T-helper 22 cell (primary cell): Measurements from ENCODE around the gene DRAXIN.
A peak's percentile ranks its signal among the peaks of the same experiment; 100 is the strongest.

Source experiments
- DNase-seq: peaks from one replicate; pipeline ENCODE4 v3.0.0-alpha.2; 2020; ENCODE audit warnings: low read depth

DRAXIN gene

DNA sequence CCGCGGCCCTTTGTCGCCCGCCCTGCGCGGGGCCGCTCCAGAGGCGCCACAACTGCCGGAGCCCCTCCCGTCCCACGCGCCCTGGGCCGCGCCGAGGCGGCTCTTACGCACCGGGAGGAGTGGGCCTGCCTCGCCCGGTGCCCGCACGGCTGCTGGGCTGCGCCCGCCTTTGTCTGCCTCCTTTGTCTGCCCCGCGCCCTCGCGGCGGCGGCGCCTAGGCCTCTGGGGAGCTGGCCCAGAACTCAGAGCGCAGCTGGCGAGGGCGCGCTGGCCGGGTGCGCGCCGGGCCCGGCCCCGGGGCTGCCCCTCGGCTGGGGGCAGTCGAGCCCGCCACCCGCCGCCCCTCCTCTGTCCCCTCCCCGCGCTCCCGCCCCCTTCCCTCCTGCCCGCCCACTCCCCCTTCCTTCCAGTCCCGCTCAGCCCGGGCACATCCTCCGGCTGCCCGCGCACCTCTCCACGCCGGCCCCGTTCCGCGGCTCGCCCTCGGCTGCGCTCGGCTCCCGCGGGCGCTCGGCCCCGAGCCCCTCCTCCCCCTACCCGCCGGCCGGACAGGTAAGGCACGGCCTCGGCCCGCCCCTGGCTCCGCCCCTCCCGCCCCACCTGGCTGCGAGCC, at the start of gene DRAXIN:
Gene DRAXIN (plus strand): TSS at position 409 of the 613 bp plus-strand sequence. CDS start 14,549 bp downstream, outside the sequence.
- no peak for DNase-seq

GRCh38 chr1:11641776-11642305, 49.7 kb upstream of the DRAXIN start:
- no peak for DNase-seq

DNA sequence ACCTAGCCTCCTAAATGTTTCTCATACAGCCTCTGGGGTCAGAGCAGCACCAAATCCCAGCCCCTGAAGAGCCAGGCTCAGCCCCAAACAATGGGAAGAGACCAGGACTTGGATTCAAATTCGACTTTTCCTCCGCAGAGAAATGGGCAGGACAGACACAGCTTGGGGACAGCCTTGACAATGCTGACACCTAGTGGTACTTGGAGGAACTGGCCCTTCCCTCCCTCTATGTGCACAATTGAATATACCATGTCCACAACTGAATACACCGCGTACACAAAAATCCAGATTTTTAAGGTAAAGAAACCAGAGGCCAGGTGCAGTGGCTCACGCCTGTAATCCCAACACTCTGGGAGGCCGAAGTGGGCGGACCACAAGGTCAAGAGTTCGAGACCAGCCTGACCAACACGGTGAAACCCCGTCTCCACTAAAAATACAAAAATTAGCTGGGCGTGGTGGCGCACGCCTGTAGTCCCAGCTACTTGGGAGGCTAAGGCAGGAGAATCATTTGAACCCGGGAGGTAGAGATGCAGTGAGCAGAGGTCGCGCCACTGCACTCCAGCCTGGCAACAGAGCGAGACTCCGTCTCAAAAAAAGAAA, 49.0 kb upstream of the DRAXIN start:
- DNase-seq: peak; percentile 29

- DNase-seq: no peak
Measured at GRCh38 chr1:11643782-11644181, 47.7 kb upstream of the DRAXIN start.

DNA sequence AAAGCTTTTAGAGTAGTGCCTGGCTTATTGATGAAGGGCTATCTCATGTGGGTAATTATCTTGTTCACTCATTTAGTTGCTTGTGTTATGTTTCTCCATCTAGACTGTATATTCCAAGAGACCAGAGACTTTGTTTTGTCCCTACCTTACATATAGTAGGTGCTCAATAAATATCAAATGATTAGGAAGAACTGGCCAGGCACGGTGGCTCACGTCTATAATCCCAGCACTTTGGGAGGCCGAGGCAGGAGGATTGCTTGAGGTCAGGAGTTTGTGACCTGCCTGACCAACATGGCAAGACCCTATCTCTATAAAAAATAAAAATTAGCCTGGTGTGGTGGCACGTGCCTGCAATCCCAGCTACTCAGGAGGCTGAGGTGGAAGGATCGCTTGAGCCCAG, 46.2 kb upstream of the DRAXIN start:
- no peak for DNase-seq

GRCh38 chr1:11645670-11646265, 45.7 kb upstream of the DRAXIN start:
- peak; percentile 37 for DNase-seq

- DNase-seq: no peak
Measured at GRCh38 chr1:11646317-11646716, 45.2 kb upstream of the DRAXIN start.

- DNase-seq: no peak
Measured at GRCh38 chr1:11647333-11647732, 44.2 kb upstream of the DRAXIN start.

DNA sequence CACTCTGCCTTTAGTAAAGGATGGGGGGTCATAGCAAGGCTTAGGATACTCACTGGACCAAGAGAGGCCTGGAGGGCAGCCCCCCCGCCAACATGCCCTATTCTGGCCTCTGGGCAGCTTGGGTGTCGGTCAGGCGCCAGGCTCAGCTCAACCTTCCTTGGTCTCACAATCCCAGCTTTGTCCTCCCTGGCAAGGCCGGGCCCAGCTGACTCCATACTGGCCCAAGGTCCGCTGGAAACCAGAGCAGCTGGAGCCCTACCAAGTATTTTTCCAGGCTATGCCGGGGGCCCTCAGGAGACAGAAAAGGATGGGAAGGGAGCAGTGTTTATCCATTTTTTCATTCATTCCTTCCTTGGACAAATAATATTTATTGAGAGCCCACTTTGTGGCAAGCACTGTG, 43.5 kb upstream of the DRAXIN start:
- DNase-seq: no peak

- DNase-seq: peak; percentile 20
Measured at GRCh38 chr1:11648732-11649158, 42.8 kb upstream of the DRAXIN start.

- DNase-seq: no peak
Measured at GRCh38 chr1:11649237-11649623, 42.3 kb upstream of the DRAXIN start.

DNA sequence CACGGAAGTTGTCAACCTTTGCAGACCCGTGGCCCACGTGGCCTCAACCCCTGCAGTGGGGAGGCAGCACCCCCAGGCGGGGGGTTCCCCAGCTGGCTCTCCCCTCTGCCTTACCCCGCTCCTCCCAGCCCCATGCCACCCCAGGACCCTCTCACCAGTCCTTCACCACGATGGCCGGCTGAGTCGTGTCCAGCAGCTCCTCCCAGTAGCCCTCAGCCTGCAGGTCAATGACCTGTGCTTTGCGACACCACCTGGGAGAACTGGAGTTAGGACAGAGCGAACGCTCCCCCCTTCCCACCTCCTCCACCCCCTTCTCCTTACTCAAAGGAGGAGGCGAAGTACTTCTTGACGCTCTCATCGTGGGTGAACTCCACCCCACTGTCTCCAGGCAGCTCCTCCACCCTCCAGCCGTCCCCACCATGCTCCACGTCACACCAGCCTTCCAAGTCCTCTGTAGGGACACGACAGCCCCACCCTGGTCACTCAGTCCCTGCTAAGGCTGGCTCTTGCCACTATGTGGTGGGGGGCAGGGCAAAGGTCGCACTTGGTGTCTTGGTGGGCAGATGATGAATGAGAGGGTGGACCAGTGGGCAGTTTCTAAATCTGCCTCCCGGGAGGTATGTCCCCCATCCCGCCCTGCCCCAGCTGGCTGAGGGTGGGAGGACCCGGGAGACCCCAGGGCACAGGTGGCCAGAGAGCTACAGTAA, 41.7 kb upstream of the DRAXIN start:
- no peak for DNase-seq

GRCh38 chr1:11650331-11650991, 41.0 kb upstream of the DRAXIN start:
- peak; percentile 64 for DNase-seq

- no peak for DNase-seq
Measured at GRCh38 chr1:11651017-11651416, 40.5 kb upstream of the DRAXIN start.

GRCh38 chr1:11652203-11652780, 39.2 kb upstream of the DRAXIN start:
- no peak for DNase-seq

DNA sequence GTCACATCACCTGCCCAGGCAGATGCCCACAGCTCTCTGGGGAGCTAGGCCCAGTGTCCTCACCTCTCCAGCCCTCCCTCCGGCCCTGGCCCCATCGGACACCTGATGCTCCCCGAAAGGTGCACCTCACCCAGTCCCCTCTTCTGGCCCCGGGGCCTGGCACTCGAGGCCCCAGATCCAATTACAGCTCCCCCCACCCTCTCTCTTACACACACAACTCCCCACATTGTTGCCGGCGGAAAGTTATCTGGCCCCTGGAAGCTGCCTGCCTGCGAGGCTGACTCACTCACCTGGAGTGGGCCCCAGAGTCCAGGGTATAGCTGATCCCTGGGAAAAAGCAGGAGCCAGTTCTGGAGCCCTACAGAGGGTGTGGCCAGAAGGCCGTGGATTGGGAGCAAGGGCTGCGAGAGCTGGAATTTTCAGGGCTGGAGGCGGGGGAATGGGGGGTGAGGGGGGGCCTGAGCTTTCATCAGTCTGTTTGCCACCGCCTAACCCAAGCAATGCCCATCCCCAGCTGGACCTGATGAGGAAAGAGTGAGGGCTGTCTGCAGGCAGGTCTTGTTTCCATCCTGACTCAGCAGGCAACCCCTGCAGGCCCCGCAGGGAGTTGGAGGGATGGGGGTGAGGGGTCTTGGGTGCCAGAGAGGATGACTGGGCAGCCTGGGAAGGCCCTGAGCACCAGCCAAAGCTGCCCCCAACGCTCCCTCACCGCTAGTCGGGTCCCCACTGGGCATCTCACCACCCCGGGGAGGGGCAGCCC, 38.2 kb upstream of the DRAXIN start:
- DNase-seq: no peak

DNA sequence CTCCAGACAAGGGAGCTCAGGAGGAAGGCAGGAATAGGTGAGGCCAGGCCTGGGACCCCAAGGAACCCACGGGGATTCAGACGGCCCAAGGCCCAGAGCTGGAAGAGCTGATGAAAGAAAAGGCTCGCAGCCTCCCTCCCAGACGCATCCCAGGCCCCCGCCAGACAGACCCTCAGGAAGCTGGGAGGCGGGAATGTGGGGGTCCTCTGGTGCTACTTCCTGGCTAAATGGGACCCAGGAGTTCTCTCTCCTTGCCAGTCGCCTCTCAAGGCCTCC, 37.7 kb upstream of the DRAXIN start:
- DNase-seq: no peak

DNA sequence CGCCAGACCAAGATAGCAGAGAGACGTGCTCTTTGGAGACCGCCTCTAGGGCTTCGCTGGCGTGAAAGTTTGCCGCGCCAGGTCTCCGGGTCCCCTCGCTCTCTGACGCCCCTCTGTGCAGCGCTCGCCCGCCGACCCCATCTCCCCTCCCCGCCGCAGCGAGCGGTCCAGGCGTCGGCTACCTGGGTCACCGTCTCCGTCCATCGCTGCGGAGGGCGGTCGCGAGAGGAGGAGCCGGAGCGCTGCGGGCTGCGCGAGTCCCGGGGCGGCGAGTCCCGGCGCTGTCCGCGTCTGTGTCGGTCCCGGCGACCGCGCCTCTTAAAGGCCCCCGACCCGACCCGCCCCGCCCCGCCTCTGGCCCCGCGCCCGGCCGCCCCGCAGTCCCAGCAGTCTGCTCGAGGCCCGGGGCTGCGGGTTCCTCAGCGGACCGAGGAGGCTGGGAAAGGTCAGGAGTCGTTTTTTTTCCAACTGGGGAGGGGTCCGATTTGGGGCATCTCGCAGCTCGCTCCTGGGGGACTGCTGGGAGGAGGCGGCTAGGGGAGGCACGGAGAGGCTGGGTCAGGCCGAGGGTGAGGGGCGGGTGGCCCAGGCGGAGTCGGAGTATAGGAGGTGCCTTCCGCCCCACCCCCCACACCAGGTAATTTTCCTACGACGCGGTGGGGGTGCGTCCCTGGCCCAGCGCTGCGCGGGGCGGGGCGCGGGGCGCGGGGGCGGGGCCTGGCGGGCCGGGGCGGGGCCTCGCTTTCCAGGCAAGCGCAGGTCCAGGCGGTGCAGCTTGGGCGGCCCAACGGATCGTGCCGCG, 37.2 kb upstream of the DRAXIN start, which contains the start of the genes FBXO2 and FBXO44:
Gene FBXO2 (minus strand): TSS at position 293 of the 802 bp plus-strand sequence. CDS start 89 bp downstream, at position 204.
Gene FBXO44 (plus strand): TSS at position 741 of the 802 bp plus-strand sequence. CDS start 959 bp downstream, outside the sequence.
- peak; percentile 53 for DNase-seq

GRCh38 chr1:11654939-11655808, 36.3 kb upstream of the DRAXIN start:
- DNase-seq: no peak
